GM23248 (cell line): Measurements from ENCODE around the gene CCS. TPM values are rescaled to one million over a fixed set of nuclear protein-coding genes. Genes with fewer than 3 reads are reported as not detected.

ENCODE experiments used
- DNase-seq: peaks from one replicate; pipeline ENCODE4 v3.0.0-alpha.2; 2015
- H2AFZ ChIP-seq: fragments of 200-600 bp; sonication (generic); 2 replicates; pipeline ENCODE4 v1.6.1; 2016; ENCODE audit warnings: antibody characterized with exemption
- H3F3A ChIP-seq: fragments of 200-600 bp; sonication (generic); 2 replicates; pipeline ENCODE4 v1.6.1; 2016; ENCODE audit warnings: mild to moderate bottlenecking, antibody characterized with exemption, mixed run types; ENCODE audit not compliant: insufficient read depth
- H3K27ac ChIP-seq: fragments of 200-600 bp; sonication (generic); 2 replicates; pipeline ENCODE4 v1.5.1; 2016; ENCODE audit warnings: mild to moderate bottlenecking
- H3K27me3 ChIP-seq: fragments of 200-600 bp; sonication (generic); replicated peaks from 2 replicates; pipeline ENCODE4 v1.6.1; 2016; ENCODE audit warnings: mild to moderate bottlenecking; ENCODE audit not compliant: insufficient read depth
- H3K36me3 ChIP-seq: fragments of 200-600 bp; sonication (generic); 2 replicates; pipeline ENCODE4 v1.6.1; 2016; ENCODE audit warnings: low read depth, mild to moderate bottlenecking
- H3K4me1 ChIP-seq: fragments of 200-600 bp; sonication (generic); 2 replicates; pipeline ENCODE4 v1.6.1; 2016; ENCODE audit warnings: mild to moderate bottlenecking; ENCODE audit not compliant: insufficient read depth
- H3K4me2 ChIP-seq: fragments of 200-600 bp; sonication (generic); one replicate; pipeline ENCODE4 v1.6.1; 2016; ENCODE audit warnings: mild to moderate bottlenecking; ENCODE audit not compliant: unreplicated experiment
- H3K4me3 ChIP-seq: fragments of 200-600 bp; sonication (generic); 2 replicates; pipeline ENCODE4 v1.5.1; 2016; ENCODE audit warnings: mild to moderate bottlenecking
- H3K79me2 ChIP-seq: fragments of 200-600 bp; sonication (generic); 2 replicates; pipeline ENCODE4 v1.6.1; 2016; ENCODE audit warnings: mild to moderate bottlenecking; ENCODE audit not compliant: insufficient read depth
- H3K9ac ChIP-seq: fragments of 200-600 bp; sonication (generic); 2 replicates; pipeline ENCODE4 v1.6.1; 2016; ENCODE audit warnings: mild to moderate bottlenecking
- H3K9me2 ChIP-seq: fragments of 200-600 bp; sonication (generic); 2 replicates; pipeline ENCODE4 v1.6.1; 2016; ENCODE audit warnings: mixed run types, mild to moderate bottlenecking, moderate library complexity; ENCODE audit not compliant: insufficient read depth
- H3K9me3 ChIP-seq: fragments of 200-600 bp; sonication (generic); one replicate; pipeline ENCODE4 v1.6.1; 2017; ENCODE audit warnings: low read depth
- H4K20me1 ChIP-seq: fragments of 200-600 bp; sonication (generic); 2 replicates; pipeline ENCODE4 v1.6.0; 2016; ENCODE audit not compliant: insufficient read depth
- EZH2 ChIP-seq: fragments of 200-600 bp; sonication (generic); IDR thresholded peaks from 2 replicates; pipeline ENCODE4 v1.6.1; 2018; ENCODE audit warnings: antibody characterized with exemption, mild to moderate bottlenecking; ENCODE audit not compliant: insufficient read depth, poor library complexity, severe bottlenecking
- EZH2phosphoT487 ChIP-seq: fragments of 200-600 bp; sonication (generic); IDR thresholded peaks from 2 replicates; pipeline ENCODE4 v1.6.1; 2018; ENCODE audit warnings: antibody characterized with exemption, moderate library complexity, mild to moderate bottlenecking, low read depth; ENCODE audit not compliant: insufficient read depth
- WGBS, 2 experiments: methylation state at CpG; one replicate each; pipeline ENCODE4 v1.1.6; 2015 to 2017; ENCODE audit warnings: low lambda C conversion rate in 2 of 2, low coverage in 1 of 2; ENCODE audit errors: missing lambda C conversion rate in 2 of 2; 5-methylcytosine and 5-hydroxymethylcytosine counted together
- in situ Hi-C: fragments of 300-500 bp; cut with MboI; formaldehyde crosslinking; loops from 2 replicates; pipeline ENCODE4 v1.15.0; 2020
- polyA plus RNA-seq: library from polyadenylated mRNA; unstranded; fragments of >200 nt; fragmentation: Nextera tagmentation; extraction: Ambion mirVana; gene quantifications from 2 replicates; pipeline ENCODE4 v1.2.1, GENCODE V29; 2016
- total RNA-seq: library from RNA; depleted of rRNA; stranded (reverse); fragments of >200 nt; shearing (Covaris generic); gene quantifications from 2 replicates; pipeline ENCODE4 v1.2.3, GENCODE V29; 2014

The CCS gene
- total and polyA plus RNA-seq, 2 experiments from 2014 or later = 28.0 to 44.2 TPM

- no peak overlapping the region for H2AFZ ChIP-seq
- no peaks in the 10 kb centered on the region for H4K20me1 ChIP-seq
- H3K27ac ChIP-seq = no peak overlapping the region
- H3K9me3 ChIP-seq = no peaks in the 10 kb centered on the region
- H3K9me2 ChIP-seq = no peaks in the 10 kb centered on the region
- no peaks in the 10 kb centered on the region for H3F3A ChIP-seq
- peaks cover 9% of the 10 kb centered on the region for H3K27me3 ChIP-seq
- no peaks in the 10 kb centered on the region for H3K79me2 ChIP-seq
- no peak overlapping the region for H3K4me2 ChIP-seq
- no peak for DNase-seq
- no peaks in the 10 kb centered on the region for H3K36me3 ChIP-seq
- WGBS, 2 experiments = 74 to 82% methylated on average over 20 of the region's 20 CpGs
- no peak overlapping the region for H3K4me3 ChIP-seq
- H3K4me1 ChIP-seq = no peaks in the 10 kb centered on the region
- H3K9ac ChIP-seq = no peak overlapping the region
- TF ChIP-seq EZH2phosphoT487 (no peak), EZH2 (no peak)
- in situ Hi-C loops = no loop called here
Measured at GRCh38 chr11:66562907-66563583, 29.9 kb upstream of the CCS start.

GRCh38 chr11:66563832-66564231 is 29.2 kb upstream of the CCS start:
- H3K4me1 ChIP-seq = no peaks in the 10 kb centered on the region
- peaks cover 2% of the 10 kb centered on the region; the same call in 1 of the 2 replicates for H3K27me3 ChIP-seq
- H3K9ac ChIP-seq = no peak overlapping the region
- no peak for DNase-seq
- H3K9me3 ChIP-seq = no peaks in the 10 kb centered on the region
- no peaks in the 10 kb centered on the region for H4K20me1 ChIP-seq
- H3K9me2 ChIP-seq = no peaks in the 10 kb centered on the region
- TF ChIP-seq EZH2 (no peak), EZH2phosphoT487 (no peak)
- WGBS, 2 experiments = 75 to 79% methylated on average over 9 of the region's 10 CpGs
- no peak overlapping the region for H3K4me3 ChIP-seq
- no peaks in the 10 kb centered on the region for H3F3A ChIP-seq
- no peak overlapping the region for H3K27ac ChIP-seq
- no peak overlapping the region for H2AFZ ChIP-seq
- H3K4me2 ChIP-seq = no peak overlapping the region
- H3K36me3 ChIP-seq = no peaks in the 10 kb centered on the region
- H3K79me2 ChIP-seq = no peaks in the 10 kb centered on the region
- in situ Hi-C loops = no loop called here

- no peaks in the 10 kb centered on the region for H3K27me3 ChIP-seq
- H3K36me3 ChIP-seq = no peaks in the 10 kb centered on the region
- no peaks in the 10 kb centered on the region for H3F3A ChIP-seq
- H3K27ac ChIP-seq = no peak overlapping the region
- no peak overlapping the region for H3K4me3 ChIP-seq
- no peaks in the 10 kb centered on the region for H4K20me1 ChIP-seq
- no peak for TF ChIP-seq EZH2phosphoT487
- TF ChIP-seq EZH2 = no peak
- no peak overlapping the region for H3K9ac ChIP-seq
- H3K4me1 ChIP-seq = no peaks in the 10 kb centered on the region
- 79 to 81% methylated on average over 14 of the region's 14 CpGs for WGBS, 2 experiments
- no peaks in the 10 kb centered on the region for H3K9me3 ChIP-seq
- H3K79me2 ChIP-seq = no peaks in the 10 kb centered on the region
- no peak for DNase-seq
- in situ Hi-C loops = no loop called here
- H2AFZ ChIP-seq = no peak overlapping the region
- no peaks in the 10 kb centered on the region for H3K9me2 ChIP-seq
- H3K4me2 ChIP-seq = no peak overlapping the region
Measured at GRCh38 chr11:66564538-66564937, 28.4 kb upstream of the CCS start.

GRCh38 chr11:66564984-66565383 is 28.0 kb upstream of the CCS start:
- in situ Hi-C loops = no loop called here
- WGBS, 2 experiments = 76 to 80% methylated on average over 5 of the region's 5 CpGs
- no peaks in the 10 kb centered on the region for H3K9me3 ChIP-seq
- no peak for DNase-seq
- no peaks in the 10 kb centered on the region for H3K27me3 ChIP-seq
- TF ChIP-seq EZH2phosphoT487 (no peak), EZH2 (no peak)
- H3K9me2 ChIP-seq = no peaks in the 10 kb centered on the region
- no peaks in the 10 kb centered on the region for H4K20me1 ChIP-seq
- no peaks in the 10 kb centered on the region for H3K79me2 ChIP-seq
- H3K27ac ChIP-seq = no peak overlapping the region
- H3K36me3 ChIP-seq = no peaks in the 10 kb centered on the region
- H3K4me3 ChIP-seq = no peak overlapping the region
- no peaks in the 10 kb centered on the region for H3K4me1 ChIP-seq
- no peak overlapping the region for H2AFZ ChIP-seq
- no peaks in the 10 kb centered on the region for H3F3A ChIP-seq
- H3K9ac ChIP-seq = no peak overlapping the region
- no peak overlapping the region for H3K4me2 ChIP-seq
